Measurements from ENCODE around the gene SLC28A3.

SLC28A3 gene

DNA sequence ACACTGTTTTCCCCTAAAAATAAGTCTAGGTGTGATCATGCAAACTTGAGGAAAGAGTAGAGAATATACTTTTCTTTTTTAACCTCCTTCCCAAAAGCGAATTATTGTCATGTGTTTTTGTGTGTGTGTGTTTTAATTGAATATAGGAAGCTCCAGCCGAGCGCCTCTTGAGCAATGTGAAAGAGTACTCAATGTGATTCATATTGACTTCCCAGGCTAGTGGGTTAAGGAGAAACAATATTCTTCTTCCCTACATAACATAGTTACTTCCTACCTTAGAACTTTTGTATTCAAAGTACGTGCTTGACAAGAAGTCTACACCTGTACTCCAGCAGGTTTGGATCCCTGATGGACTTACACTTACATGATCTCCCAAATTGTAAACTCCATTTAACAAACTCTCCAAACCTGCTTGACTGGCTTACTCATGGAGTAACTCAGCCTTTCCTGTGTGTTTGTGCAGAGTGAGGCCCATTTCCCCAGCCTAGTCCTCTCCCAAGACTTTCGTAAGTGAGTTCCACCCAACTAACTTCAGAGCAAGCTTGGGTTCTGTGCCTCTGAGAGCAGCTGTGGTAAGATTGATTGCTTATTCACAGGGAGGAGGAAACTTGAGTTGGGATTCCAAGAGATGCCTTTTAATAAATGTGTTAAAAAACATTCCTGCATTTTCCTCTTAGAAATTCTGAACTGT lies 9.3 kb downstream of the SLC28A3 start:
- H3K27ac ChIP-seq (replicated peaks): peak overlapping the region; percentile 18
- TF ChIP-seq, protein P1, sequence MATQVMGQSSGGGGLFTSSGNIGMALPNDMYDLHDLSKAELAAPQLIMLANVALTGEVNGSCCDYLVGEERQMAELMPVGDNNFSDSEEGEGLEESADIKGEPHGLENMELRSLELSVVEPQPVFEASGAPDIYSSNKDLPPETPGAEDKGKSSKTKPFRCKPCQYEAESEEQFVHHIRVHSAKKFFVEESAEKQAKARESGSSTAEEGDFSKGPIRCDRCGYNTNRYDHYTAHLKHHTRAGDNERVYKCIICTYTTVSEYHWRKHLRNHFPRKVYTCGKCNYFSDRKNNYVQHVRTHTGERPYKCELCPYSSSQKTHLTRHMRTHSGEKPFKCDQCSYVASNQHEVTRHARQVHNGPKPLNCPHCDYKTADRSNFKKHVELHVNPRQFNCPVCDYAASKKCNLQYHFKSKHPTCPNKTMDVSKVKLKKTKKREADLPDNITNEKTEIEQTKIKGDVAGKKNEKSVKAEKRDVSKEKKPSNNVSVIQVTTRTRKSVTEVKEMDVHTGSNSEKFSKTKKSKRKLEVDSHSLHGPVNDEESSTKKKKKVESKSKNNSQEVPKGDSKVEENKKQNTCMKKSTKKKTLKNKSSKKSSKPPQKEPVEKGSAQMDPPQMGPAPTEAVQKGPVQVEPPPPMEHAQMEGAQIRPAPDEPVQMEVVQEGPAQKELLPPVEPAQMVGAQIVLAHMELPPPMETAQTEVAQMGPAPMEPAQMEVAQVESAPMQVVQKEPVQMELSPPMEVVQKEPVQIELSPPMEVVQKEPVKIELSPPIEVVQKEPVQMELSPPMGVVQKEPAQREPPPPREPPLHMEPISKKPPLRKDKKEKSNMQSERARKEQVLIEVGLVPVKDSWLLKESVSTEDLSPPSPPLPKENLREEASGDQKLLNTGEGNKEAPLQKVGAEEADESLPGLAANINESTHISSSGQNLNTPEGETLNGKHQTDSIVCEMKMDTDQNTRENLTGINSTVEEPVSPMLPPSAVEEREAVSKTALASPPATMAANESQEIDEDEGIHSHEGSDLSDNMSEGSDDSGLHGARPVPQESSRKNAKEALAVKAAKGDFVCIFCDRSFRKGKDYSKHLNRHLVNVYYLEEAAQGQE (IDR thresholded peaks at IDR 0.05; ENCODE audit: insufficient replicate concordance, low read depth): no peak
- TF ChIP-seq GABPA (IDR thresholded peaks at IDR 0.05; ENCODE audit: low read depth) (no peak), POLR2AphosphoS5 (IDR thresholded peaks at IDR 0.05; ENCODE audit: low read depth) (no peak), SPI1 (IDR thresholded peaks at IDR 0.05; ENCODE audit: borderline replicate concordance, low read depth) (no peak)
- TF ChIP-seq, protein P2, sequence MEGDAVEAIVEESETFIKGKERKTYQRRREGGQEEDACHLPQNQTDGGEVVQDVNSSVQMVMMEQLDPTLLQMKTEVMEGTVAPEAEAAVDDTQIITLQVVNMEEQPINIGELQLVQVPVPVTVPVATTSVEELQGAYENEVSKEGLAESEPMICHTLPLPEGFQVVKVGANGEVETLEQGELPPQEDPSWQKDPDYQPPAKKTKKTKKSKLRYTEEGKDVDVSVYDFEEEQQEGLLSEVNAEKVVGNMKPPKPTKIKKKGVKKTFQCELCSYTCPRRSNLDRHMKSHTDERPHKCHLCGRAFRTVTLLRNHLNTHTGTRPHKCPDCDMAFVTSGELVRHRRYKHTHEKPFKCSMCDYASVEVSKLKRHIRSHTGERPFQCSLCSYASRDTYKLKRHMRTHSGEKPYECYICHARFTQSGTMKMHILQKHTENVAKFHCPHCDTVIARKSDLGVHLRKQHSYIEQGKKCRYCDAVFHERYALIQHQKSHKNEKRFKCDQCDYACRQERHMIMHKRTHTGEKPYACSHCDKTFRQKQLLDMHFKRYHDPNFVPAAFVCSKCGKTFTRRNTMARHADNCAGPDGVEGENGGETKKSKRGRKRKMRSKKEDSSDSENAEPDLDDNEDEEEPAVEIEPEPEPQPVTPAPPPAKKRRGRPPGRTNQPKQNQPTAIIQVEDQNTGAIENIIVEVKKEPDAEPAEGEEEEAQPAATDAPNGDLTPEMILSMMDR (IDR thresholded peaks at IDR 0.05; ENCODE audit: insufficient read depth, low read length): no peak
- H3K27me3 ChIP-seq (ENCODE audit: insufficient read depth, poor library complexity, severe bottlenecking): no peaks in the 10 kb centered on the region
- H3K4me3 ChIP-seq (replicated peaks; ENCODE audit: insufficient read depth, low read length): no peak overlapping the region
- peak; percentile 24 to 47 for DNase-seq (ENCODE audit: low read depth in 1 of 2, low spot score in 1 of 2)

DNA sequence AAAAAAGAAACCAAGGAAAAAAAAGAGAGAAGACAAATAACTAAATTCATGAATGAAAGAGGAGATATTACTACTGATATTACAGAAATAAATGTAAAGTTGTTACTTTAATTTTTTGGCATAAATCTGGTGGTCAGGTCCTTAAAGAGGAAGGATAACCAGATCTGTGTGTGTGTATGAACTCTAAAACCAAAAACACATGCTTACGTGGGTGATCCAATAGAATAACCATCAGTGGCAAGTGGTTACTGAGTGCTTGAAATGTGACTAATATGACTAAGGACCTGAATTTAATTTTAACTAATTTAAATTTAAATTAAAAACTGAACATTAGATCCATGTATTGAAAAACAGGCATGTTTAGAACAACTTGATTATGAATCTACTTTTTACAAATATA lies 10.3 kb downstream of the SLC28A3 start:
- no peaks in the 10 kb centered on the region for H3K27me3 ChIP-seq (ENCODE audit: insufficient read depth, poor library complexity, severe bottlenecking)
- H3K27ac ChIP-seq (replicated peaks): no peak overlapping the region
- no peak for TF ChIP-seq POLR2AphosphoS5 (IDR thresholded peaks at IDR 0.05; ENCODE audit: low read depth)
- TF ChIP-seq GABPA (IDR thresholded peaks at IDR 0.05; ENCODE audit: low read depth): no peak
- no peak for TF ChIP-seq SPI1 (IDR thresholded peaks at IDR 0.05; ENCODE audit: borderline replicate concordance, low read depth)
- TF ChIP-seq, protein P2 (IDR thresholded peaks at IDR 0.05; ENCODE audit: insufficient read depth, low read length): no peak
- TF ChIP-seq, protein P1 (IDR thresholded peaks at IDR 0.05; ENCODE audit: insufficient replicate concordance, low read depth): no peak
- H3K4me3 ChIP-seq (replicated peaks; ENCODE audit: insufficient read depth, low read length): no peak overlapping the region
- DNase-seq (ENCODE audit: low read depth in 1 of 2, low spot score in 1 of 2): no peak

DNA sequence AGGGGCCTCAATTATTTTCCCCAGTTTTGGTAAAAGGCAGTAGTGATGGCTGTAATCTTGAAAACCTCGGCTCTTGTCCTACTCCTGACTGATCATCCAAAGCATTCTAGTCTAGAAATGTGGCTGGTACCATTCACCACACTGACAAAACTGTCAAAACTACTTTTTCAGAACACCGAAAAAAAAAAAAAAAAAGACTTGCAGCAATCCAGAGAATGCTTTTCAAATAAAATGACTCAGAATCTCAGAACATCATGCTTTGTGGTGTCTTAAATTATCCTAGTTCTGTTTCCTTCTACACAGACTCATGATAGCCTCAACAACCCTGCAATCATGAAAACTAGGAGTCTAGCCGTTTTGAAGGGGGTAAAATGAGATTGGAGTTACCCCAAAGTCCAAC lies 13.4 kb downstream of the SLC28A3 start:
- Histone ChIP-seq H3K4me3 (replicated peaks; ENCODE audit: insufficient read depth, low read length) (no peak overlapping the region), H3K27ac (replicated peaks) (no peak overlapping the region), H3K27me3 (ENCODE audit: insufficient read depth, poor library complexity, severe bottlenecking) (no peaks in the 10 kb centered on the region)
- TF ChIP-seq, protein P2 (IDR thresholded peaks at IDR 0.05; ENCODE audit: insufficient read depth, low read length): no peak
- TF ChIP-seq, protein P1 (IDR thresholded peaks at IDR 0.05; ENCODE audit: insufficient replicate concordance, low read depth): no peak
- no peak for TF ChIP-seq POLR2AphosphoS5 (IDR thresholded peaks at IDR 0.05; ENCODE audit: low read depth)
- no peak for TF ChIP-seq SPI1 (IDR thresholded peaks at IDR 0.05; ENCODE audit: borderline replicate concordance, low read depth)
- no peak for TF ChIP-seq GABPA (IDR thresholded peaks at IDR 0.05; ENCODE audit: low read depth)
- no peak for DNase-seq (ENCODE audit: low read depth in 1 of 2, low spot score in 1 of 2)

Measured in HL-60 (cell line).